HG02759 (cell line): Measurements from ENCODE around the gene B3GALNT2.
"Not testable (repeated sequence)": the region's sequence is repeated elsewhere in the genome, so short reads cannot be mapped to it uniquely, and the experiment has no call there.

Source experiments
- ATAC-seq: cut with Tn5 transposase; IDR thresholded peaks from one replicate; pipeline ENCODE4 v1.9.1; 2021; ENCODE audit warnings: mild to moderate bottlenecking, moderate library complexity; ENCODE audit not compliant: unreplicated experiment

Gene B3GALNT2

DNA sequence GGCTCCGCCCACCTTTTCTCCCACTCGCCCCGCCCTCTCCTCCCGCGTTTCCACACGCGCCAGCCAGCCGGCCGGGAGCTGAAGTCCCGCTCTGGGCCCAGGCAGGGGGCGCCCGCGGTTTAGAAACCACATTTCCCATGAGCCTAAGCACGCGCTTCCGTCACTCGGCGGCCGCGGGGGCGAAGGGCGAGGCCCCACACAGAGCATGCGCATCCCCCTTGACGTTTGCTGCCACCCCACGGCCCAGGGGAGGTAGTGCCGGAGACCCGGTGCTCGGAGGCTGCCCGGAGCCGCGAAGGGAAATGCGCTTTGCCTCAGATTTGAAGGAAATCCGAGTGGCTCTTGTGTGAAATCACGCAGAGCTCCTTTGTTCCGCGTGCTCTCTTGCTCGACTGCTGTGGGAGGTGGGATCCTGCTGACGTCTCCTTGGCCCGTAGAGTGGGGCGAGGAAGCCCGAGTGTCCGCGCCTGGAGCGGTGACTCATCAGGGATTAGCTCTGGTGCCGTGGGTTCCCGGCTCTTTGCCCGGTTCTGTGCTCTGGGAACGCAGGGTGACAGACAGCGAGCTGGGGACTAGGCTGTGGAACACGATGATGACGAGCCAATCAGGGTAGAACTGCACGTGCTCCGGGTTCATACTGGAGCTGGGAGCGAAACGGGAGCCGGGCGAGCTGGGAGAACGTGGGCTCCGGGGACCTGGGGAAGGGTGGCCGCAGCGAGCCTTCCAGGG lies 406 bp upstream of the B3GALNT2 start:
- peak; percentile 81 for ATAC-seq

DNA sequence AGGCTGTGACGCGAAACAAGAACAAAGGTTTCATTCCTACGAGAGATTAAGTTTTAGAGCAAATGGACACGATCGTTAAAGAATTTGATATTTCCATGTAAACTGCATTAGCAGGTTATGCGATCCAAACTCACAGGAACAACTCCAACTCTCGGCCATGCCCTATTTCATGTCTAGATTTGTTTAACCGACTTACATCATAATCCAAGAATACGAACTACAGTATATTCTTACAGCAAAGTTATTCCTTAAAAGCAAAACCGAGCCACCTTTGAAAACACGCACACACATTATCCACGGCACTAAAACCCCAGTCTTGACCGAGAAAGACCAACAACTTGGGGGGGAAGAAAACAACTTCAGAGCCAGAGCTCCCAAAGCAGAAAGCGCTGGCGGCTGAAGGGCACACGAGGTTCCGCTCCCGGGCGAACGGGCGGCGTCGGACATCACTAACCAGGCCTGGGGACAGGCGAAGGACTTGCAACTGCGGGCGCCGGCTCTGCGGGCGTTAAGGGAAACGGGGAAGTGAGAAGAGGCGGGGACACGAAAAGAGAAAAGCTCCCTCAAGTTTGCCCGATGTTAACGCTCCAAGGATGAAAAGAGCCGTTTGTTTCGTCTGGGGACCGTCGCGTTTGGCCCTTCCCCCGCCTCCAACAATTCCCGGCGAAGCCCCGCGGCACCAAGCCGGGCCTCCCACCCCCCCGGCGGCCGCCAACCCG lies 690 bp downstream of the B3GALNT2 start:
- ATAC-seq = peak; percentile 15

DNA sequence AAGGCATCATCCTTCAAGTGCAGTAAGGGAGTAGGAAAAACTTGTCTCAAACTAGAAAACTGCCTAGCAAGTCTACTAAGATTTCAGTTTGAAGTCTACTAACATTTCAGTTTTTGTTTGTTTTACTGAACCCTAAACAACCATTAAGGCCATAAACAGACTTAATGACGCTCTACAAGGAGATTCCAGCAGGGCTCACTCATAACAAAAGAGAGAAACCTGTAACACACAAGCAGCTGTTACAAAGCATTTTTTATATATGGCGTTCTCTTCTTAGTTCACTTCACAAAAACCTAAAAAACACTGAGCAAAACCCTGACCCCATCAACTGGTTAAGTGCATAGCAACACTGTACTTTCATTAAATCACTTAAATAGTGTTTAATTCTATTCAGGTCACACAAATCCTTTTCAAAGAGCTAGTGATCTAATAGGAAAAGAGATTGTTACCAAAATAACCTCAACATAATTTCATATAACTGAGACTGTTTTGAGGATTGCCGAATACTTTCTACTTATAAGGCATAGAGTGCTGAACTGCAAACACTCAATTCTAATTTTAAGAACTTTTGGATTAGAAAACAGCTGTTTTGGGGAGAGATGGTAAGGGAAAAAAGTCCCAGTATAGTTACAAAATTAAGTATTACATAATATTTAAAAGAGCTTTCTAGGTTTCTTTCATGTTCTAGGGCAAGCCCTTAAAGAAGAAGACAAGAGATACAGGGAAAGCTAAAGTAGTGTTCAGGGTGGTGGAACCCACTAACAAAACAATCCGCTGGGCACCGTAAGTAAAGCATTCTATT lies 1.4 kb downstream of the B3GALNT2 start:
- ATAC-seq = no peak

GRCh38 chr1:235500971-235501540 lies 3.2 kb downstream of the B3GALNT2 start:
- no peak for ATAC-seq

- ATAC-seq = no peak
These were observed 8.7 kb downstream of the B3GALNT2 start for GRCh38 chr1:235495551-235495950.

GRCh38 chr1:235495030-235495429 lies 9.2 kb downstream of the B3GALNT2 start:
- ATAC-seq = no peak

- ATAC-seq = no peak
These were observed 9.7 kb downstream of the B3GALNT2 start for GRCh38 chr1:235494531-235494930.

DNA sequence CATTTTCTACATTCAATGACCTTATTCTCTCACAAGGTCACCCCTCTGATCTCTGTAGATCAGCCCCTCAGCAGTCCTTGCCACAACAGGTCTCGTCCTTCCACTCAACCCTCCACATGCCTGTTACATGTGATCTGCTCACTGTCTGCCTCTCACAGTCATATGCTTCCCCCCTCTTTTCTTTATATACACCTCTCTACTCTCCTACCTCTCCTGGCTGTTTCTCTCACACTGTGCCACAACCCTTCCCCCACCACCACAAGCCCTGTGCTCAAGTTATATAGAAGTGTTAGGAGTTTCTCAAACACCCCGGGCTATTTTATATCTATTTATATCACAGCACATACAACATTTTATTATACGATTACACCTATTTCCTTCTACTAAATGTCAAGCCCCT lies 12.6 kb downstream of the B3GALNT2 start:
- ATAC-seq = no peak

- ATAC-seq = no peak
These were observed 17.9 kb downstream of the B3GALNT2 start for GRCh38 chr1:235486321-235486720.

GRCh38 chr1:235485558-235485957 lies 18.7 kb downstream of the B3GALNT2 start:
- no peak for ATAC-seq

DNA sequence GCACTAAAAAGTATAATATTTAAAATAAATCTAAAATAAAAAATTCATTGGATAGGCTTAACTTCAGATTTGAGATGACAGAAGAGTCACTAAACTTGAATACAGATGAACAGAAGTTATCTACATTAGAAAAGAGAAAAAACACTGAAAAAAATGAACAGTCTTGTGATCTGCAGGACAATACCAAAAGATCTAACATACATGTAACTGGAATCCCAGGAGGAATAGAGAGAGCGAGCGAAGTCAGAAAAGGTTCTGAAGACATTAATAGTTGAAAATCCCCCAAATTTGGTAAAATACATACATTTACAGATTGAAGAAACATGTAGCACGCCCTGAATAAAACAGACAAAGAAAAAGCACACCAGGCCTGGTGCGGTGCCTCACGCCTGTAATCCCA lies 21.2 kb downstream of the B3GALNT2 start:
- no peak for ATAC-seq

GRCh38 chr1:235473806-235474205 lies 30.4 kb downstream of the B3GALNT2 start:
- no peak for ATAC-seq

DNA sequence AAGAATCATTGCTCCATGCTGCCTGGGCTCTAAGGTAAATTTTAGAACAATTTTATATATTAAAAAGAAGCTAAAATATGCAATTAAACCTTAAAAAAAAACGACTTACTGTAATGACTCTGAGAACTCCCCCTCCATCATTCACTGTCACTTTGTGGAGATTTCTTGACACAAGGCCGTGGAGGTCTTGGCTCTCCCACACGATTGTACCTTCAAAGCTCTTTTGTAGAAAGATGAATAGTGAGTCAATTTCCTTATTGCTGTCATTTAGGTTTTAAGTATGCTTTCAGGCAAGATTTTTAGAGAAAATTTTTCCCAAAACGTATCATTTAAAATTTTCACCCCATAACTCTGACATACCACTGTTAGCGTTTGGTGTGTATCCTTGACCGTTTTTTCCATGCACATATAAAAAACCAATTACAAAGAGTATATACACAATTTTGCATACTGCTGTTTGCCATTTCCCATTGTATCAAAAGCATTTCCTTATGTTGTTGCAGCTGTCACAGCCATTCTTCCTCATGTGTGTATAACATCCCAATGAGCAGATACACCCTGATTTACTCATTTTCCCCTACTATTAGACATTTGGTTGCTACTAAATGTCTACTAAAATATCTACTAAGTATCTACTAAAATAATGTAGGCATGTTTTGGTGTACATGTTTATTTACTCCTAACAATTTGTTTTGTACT lies 33.4 kb downstream of the B3GALNT2 start:
- no peak for ATAC-seq

- ATAC-seq = not testable (repeated sequence)
These were observed 34.4 kb downstream of the B3GALNT2 start for GRCh38 chr1:235469897-235470296.

GRCh38 chr1:235468970-235469369 lies 35.3 kb downstream of the B3GALNT2 start:
- ATAC-seq = no peak

DNA sequence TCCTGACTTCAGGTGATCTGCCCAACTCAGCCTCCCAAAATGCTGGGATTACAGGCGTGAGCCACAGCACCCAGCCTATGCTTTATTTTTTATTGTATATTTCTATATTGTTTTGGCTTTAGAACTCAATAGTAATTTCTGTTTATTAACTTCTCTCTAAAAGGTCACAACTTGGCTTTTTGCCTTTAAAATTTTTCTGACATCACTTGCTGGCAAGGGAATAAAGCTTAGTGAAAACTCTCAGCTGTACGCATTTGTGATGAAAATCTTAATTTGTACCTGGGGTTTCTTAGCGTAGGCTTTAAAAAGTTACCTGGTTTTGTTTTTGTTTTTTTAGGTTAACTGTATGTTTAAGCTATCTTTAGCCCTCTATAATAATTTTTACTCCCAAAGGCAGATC lies 36.2 kb downstream of the B3GALNT2 start:
- ATAC-seq = no peak

- ATAC-seq = no peak
These were observed 39.2 kb downstream of the B3GALNT2 start for GRCh38 chr1:235465066-235465465.

DNA sequence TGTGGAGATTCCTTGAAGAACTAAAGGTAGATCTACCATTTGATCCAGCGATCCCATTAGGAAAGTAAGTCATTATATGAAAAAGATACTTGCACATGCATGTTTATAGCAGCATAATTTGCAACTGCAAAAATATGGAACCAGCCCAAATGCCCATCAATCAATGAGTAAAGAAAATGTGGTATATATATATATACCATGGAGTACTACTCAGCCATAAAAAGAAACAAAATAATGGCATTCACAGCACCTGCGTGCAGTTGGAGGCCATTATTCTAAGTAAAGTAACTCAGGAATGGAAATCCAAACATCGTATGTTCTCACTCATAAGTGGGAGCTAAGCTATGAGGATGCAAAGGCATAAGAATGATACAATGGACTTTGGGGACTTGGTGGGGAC lies 41.4 kb downstream of the B3GALNT2 start:
- ATAC-seq = not testable (repeated sequence)

GRCh38 chr1:235461954-235462353 lies 42.3 kb downstream of the B3GALNT2 start:
- ATAC-seq = no peak

- no peak for ATAC-seq
These were observed 43.5 kb downstream of the B3GALNT2 start for GRCh38 chr1:235460770-235461169.

DNA sequence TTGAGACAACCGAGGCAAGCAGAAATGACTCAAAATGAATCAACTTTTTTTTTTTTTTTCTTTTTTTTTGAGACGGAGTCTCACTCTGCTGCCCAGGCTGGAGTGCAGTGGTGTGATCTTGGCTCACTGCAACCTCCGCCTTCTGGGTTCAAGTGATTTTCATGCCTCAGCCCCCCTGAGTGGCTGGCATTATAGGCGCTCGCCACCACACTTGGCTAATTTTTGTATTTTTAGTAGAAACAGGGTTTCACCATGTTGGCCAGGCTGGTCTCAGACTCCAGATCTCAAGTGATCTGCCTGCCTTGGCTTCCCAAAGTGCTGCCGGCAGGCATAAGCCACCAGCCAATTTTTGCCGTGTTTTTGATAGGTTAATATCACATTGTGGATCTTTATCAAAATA lies 46.4 kb downstream of the B3GALNT2 start:
- ATAC-seq = not testable (repeated sequence)
